ENCODE measurements around the gene DLGAP1.

DLGAP1 gene

DNA sequence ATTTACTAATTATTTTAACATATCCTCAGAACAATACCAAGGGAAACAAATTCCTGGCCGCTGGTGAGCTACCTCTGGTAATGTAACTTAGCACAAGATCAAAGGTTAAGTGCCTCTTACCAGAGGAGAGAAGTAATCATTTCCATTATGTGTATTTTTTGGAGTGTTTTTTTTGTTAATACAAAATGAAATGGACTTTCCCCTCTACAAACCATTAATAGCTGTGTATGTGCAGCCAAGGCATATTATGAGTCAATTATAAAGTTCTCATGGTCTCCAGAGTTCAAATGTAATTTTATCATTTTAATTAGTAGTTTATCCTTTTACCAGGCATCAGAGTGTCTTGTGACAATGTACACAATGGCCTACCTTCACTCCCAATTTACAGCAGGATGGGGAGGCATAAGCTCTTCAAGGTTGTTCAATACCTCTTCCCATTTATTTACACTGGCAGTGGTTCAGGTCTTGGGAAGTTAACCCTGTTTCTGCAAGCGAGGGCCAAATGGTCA lies 762.9 kb downstream of the DLGAP1 start:
- Histone ChIP-seq H3K27ac (ENCODE audit: extremely low read depth, low read depth, low read length) (no peak overlapping the region; the same call in 1 of the 2 replicates), H3K9me3 (ENCODE audit: control insufficient read depth, insufficient read depth, low read depth, low read length) (no peaks in the 10 kb centered on the region), H3K4me1 (ENCODE audit: control insufficient read depth, insufficient read depth, low read length) (peaks cover 18% of the 10 kb centered on the region), H3K4me3 (ENCODE audit: low read depth, low read length) (no peak overlapping the region), H3K36me3 (ENCODE audit: control insufficient read depth in 2 of 2, insufficient read depth in 1 of 2, low read length in 2 of 2) (no peaks in the 10 kb centered on the region)
- CTCF ChIA-PET: interaction anchor here (0.6 to 3.1 kb wide), 16 partner anchors 9 to 1595 kb away, joined by 3 to 17 read pairs (median 4); no protein-coding TSS in a partner anchor
- POLR2A ChIA-PET: interaction anchor here (0.8 to 1.3 kb wide), 4 partner anchors 10 to 395 kb away, joined by 4 to 7 read pairs (median 4); no protein-coding TSS in a partner anchor
- TF ChIP-seq ZNF433 (tag by site-specific recombination; IDR thresholded peaks at IDR 0.05; ENCODE audit: low read depth) (no peak), ZNF629 (tag by site-specific recombination; IDR thresholded peaks at IDR 0.05) (no peak), ZNF138 (tag by site-specific recombination; IDR thresholded peaks at IDR 0.05; ENCODE audit: borderline replicate concordance) (no peak), ZFP37 (tag by site-specific recombination; IDR thresholded peaks at IDR 0.05) (no peak), ZSCAN30 (tag by site-specific recombination; IDR thresholded peaks at IDR 0.05) (no peak), ZNF112 (tag by site-specific recombination; IDR thresholded peaks at IDR 0.05) (no peak), ZBTB1 (tag by site-specific recombination; IDR thresholded peaks at IDR 0.05) (no peak), ZNF473 (tag by site-specific recombination; IDR thresholded peaks at IDR 0.05) (no peak), ZNF175 (tag by site-specific recombination; IDR thresholded peaks at IDR 0.05) (no peak), ZNF558 (tag by site-specific recombination; IDR thresholded peaks at IDR 0.05) (no peak), ZNF791 (tag by site-specific recombination; IDR thresholded peaks at IDR 0.05) (no peak), ZNF239 (tag by site-specific recombination; IDR thresholded peaks at IDR 0.05) (no peak), ZNF626 (tag by site-specific recombination; IDR thresholded peaks at IDR 0.05) (no peak), ZNF610 (tag by site-specific recombination; IDR thresholded peaks at IDR 0.05; ENCODE audit: borderline replicate concordance) (no peak), ZNF37A (tag by site-specific recombination; IDR thresholded peaks at IDR 0.05) (no peak), ZNF423 (tag by site-specific recombination; IDR thresholded peaks at IDR 0.05) (no peak), MZF1 (tag by site-specific recombination; IDR thresholded peaks at IDR 0.05; ENCODE audit: borderline replicate concordance) (no peak), ZNF121 (tag by site-specific recombination; IDR thresholded peaks at IDR 0.05) (no peak), ZNF843 (tag by site-specific recombination; IDR thresholded peaks at IDR 0.05) (0 out of 2 replicates have a peak, but pooled peaks have one; percentile 44), OVOL3 (tag by site-specific recombination; IDR thresholded peaks at IDR 0.05) (peak; percentile 26; the same call in 1 of the 2 replicates), ZNF501 (tag by site-specific recombination; IDR thresholded peaks at IDR 0.05) (no peak), KLF7 (tag by site-specific recombination; IDR thresholded peaks at IDR 0.05; ENCODE audit: borderline replicate concordance) (no peak), OSR2 (tag by site-specific recombination; IDR thresholded peaks at IDR 0.05) (peak; percentile 73; the same call in 1 of the 2 replicates), TCF7L2 (IDR thresholded peaks at IDR 0.05; ENCODE audit: borderline replicate concordance, low read depth, low read length) (no peak), ZNF202 (tag by site-specific recombination; IDR thresholded peaks at IDR 0.05; ENCODE audit: borderline replicate concordance) (no peak)
- TF ChIP-seq, protein P1, sequence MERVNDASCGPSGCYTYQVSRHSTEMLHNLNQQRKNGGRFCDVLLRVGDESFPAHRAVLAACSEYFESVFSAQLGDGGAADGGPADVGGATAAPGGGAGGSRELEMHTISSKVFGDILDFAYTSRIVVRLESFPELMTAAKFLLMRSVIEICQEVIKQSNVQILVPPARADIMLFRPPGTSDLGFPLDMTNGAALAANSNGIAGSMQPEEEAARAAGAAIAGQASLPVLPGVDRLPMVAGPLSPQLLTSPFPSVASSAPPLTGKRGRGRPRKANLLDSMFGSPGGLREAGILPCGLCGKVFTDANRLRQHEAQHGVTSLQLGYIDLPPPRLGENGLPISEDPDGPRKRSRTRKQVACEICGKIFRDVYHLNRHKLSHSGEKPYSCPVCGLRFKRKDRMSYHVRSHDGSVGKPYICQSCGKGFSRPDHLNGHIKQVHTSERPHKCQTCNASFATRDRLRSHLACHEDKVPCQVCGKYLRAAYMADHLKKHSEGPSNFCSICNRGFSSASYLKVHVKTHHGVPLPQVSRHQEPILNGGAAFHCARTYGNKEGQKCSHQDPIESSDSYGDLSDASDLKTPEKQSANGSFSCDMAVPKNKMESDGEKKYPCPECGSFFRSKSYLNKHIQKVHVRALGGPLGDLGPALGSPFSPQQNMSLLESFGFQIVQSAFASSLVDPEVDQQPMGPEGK (tag by site-specific recombination; IDR thresholded peaks at IDR 0.05): no peak
- TF ChIP-seq, protein P2, sequence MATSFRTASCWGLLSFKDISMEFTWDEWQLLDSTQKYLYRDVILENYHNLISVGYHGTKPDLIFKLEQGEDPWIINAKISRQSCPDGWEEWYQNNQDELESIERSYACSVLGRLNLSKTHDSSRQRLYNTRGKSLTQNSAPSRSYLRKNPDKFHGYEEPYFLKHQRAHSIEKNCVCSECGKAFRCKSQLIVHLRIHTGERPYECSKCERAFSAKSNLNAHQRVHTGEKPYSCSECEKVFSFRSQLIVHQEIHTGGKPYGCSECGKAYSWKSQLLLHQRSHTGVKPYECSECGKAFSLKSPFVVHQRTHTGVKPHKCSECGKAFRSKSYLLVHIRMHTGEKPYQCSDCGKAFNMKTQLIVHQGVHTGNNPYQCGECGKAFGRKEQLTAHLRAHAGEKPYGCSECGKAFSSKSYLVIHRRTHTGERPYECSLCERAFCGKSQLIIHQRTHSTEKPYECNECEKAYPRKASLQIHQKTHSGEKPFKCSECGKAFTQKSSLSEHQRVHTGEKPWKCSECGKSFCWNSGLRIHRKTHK (tag by site-specific recombination; IDR thresholded peaks at IDR 0.05): no peak
- TF ChIP-seq, protein P3, sequence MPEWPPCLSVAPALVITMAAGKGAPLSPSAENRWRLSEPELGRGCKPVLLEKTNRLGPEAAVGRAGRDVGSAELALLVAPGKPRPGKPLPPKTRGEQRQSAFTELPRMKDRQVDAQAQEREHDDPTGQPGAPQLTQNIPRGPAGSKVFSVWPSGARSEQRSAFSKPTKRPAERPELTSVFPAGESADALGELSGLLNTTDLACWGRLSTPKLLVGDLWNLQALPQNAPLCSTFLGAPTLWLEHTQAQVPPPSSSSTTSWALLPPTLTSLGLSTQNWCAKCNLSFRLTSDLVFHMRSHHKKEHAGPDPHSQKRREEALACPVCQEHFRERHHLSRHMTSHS (tag by site-specific recombination; IDR thresholded peaks at IDR 0.05): no peak
- TF ChIP-seq, protein P4, sequence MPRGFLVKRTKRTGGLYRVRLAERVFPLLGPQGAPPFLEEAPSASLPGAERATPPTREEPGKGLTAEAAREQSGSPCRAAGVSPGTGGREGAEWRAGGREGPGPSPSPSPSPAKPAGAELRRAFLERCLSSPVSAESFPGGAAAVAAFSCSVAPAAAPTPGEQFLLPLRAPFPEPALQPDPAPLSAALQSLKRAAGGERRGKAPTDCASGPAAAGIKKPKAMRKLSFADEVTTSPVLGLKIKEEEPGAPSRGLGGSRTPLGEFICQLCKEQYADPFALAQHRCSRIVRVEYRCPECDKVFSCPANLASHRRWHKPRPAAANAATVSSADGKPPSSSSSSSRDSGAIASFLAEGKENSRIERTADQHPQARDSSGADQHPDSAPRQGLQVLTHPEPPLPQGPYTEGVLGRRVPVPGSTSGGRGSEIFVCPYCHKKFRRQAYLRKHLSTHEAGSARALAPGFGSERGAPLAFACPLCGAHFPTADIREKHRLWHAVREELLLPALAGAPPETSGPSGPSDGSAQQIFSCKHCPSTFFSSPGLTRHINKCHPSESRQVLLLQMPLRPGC (tag by site-specific recombination; IDR thresholded peaks at IDR 0.05): no peak
- TF ChIP-seq, protein P5, sequence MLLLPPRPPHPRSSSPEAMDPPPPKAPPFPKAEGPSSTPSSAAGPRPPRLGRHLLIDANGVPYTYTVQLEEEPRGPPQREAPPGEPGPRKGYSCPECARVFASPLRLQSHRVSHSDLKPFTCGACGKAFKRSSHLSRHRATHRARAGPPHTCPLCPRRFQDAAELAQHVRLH (tag by site-specific recombination; IDR thresholded peaks at IDR 0.05): no peak
